Measurements from ENCODE around the gene CCDC91.

DNA sequence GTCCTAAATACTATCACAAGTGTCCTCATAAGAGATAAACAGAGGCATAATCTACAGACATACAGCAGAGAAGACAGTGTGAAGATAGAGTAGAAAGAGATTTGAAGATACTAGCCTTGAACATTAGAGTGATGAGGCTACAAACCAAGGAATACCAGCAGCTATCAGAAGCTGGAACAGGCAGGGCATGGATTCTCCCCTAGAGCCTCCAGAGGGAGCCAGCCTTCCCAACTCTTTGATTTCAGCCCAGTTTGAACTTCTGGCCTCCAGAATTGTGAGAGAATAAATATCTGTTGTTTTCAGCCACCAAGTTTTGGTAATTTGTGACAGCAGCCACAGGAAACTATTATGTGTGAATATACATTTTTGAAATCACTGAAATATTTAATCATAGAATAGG, 47.2 kb downstream of the CCDC91 start:
- TF ChIP-seq, protein P1, sequence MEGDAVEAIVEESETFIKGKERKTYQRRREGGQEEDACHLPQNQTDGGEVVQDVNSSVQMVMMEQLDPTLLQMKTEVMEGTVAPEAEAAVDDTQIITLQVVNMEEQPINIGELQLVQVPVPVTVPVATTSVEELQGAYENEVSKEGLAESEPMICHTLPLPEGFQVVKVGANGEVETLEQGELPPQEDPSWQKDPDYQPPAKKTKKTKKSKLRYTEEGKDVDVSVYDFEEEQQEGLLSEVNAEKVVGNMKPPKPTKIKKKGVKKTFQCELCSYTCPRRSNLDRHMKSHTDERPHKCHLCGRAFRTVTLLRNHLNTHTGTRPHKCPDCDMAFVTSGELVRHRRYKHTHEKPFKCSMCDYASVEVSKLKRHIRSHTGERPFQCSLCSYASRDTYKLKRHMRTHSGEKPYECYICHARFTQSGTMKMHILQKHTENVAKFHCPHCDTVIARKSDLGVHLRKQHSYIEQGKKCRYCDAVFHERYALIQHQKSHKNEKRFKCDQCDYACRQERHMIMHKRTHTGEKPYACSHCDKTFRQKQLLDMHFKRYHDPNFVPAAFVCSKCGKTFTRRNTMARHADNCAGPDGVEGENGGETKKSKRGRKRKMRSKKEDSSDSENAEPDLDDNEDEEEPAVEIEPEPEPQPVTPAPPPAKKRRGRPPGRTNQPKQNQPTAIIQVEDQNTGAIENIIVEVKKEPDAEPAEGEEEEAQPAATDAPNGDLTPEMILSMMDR (IDR thresholded peaks at IDR 0.05) = no peak
- no peak for TF ChIP-seq POLR2A (IDR thresholded peaks at IDR 0.05)
